ENCODE data around the gene PNLIPRP1. TPM values are rescaled to one million over a fixed set of nuclear protein-coding genes. Genes with fewer than 3 reads are reported as not detected.

PNLIPRP1 gene
- total and polyA plus RNA-seq, 12 donors: 0.24 to 1.5 (median 0.88) TPM; not detected in 7

GRCh38 chr10:116574797-116575196 lies 16.0 kb upstream of the PNLIPRP1 start:
- Histone ChIP-seq H3K27me3 (peaks cover 4% of the 10 kb centered on the region), H3K4me3 (no peak overlapping the region), H3K36me3 (replicated peaks in 1 of 2) (no peaks in the 10 kb centered on the region), H3K4me1 (replicated peaks in 1 of 2) (no peaks in the 10 kb centered on the region), H3K27ac (no peak overlapping the region), H3K9me3 (replicated peaks in 1 of 3) (no peaks in the 10 kb centered on the region)
- DNase-seq: no peak
- TF ChIP-seq POLR2A (IDR thresholded peaks at IDR 0.05) (no peak), CTCF (IDR thresholded peaks at IDR 0.05) (no peak)
- intact Hi-C loops (cut with DNase I): no loop called here
- 65 to 77% (median 73%) methylated on average over 3 of the region's 3 CpGs for WGBS, 4 donors

- WGBS, 4 donors: 67 to 79% (median 77%) methylated on average over 8 of the region's 8 CpGs
- no peaks in the 10 kb centered on the region for H3K27me3 ChIP-seq
- TF ChIP-seq CTCF (IDR thresholded peaks at IDR 0.05) (no peak), POLR2A (IDR thresholded peaks at IDR 0.05) (no peak)
- no peak overlapping the region for H3K27ac ChIP-seq
- H3K9me3 ChIP-seq (replicated peaks in 1 of 3): no peaks in the 10 kb centered on the region
- no peaks in the 10 kb centered on the region for H3K4me1 ChIP-seq (replicated peaks in 1 of 2)
- DNase-seq: no peak
- H3K36me3 ChIP-seq (replicated peaks in 1 of 2): no peaks in the 10 kb centered on the region
- intact Hi-C loops (cut with DNase I): no loop called here
- no peak overlapping the region for H3K4me3 ChIP-seq
These were observed 2.7 kb upstream of the PNLIPRP1 start for GRCh38 chr10:116587878-116588591.

GRCh38 chr10:116588995-116589394 lies 1.8 kb upstream of the PNLIPRP1 start:
- H3K27me3 ChIP-seq: no peaks in the 10 kb centered on the region
- TF ChIP-seq CTCF (IDR thresholded peaks at IDR 0.05): no peak
- TF ChIP-seq POLR2A (IDR thresholded peaks at IDR 0.05): no peak
- H3K9me3 ChIP-seq (replicated peaks in 1 of 3): no peaks in the 10 kb centered on the region
- 70 to 79% (median 73%) methylated on average over 2 of the region's 2 CpGs for WGBS, 4 donors
- intact Hi-C loops (cut with DNase I): no loop called here
- H3K4me3 ChIP-seq: no peak overlapping the region
- H3K36me3 ChIP-seq (replicated peaks in 1 of 2): no peaks in the 10 kb centered on the region
- no peak for DNase-seq
- no peaks in the 10 kb centered on the region for H3K4me1 ChIP-seq (replicated peaks in 1 of 2)
- no peak overlapping the region for H3K27ac ChIP-seq

- Histone ChIP-seq H3K4me3 (no peak overlapping the region), H3K27ac (no peak overlapping the region), H3K27me3 (no peaks in the 10 kb centered on the region), H3K4me1 (replicated peaks in 1 of 2) (no peaks in the 10 kb centered on the region), H3K36me3 (replicated peaks in 1 of 2) (no peaks in the 10 kb centered on the region), H3K9me3 (replicated peaks in 1 of 3) (no peaks in the 10 kb centered on the region)
- DNase-seq: no peak
- intact Hi-C loops (cut with DNase I): no loop called here
- 70 to 84% (median 79%) methylated on average over 2 of the region's 2 CpGs for WGBS, 4 donors
- TF ChIP-seq POLR2A (IDR thresholded peaks at IDR 0.05) (no peak), CTCF (IDR thresholded peaks at IDR 0.05) (no peak)
These were observed 833 bp upstream of the PNLIPRP1 start for GRCh38 chr10:116589926-116590325.
